Stimulated activated CD4-positive, alpha-beta T cell treated with anti-CD3 and anti-CD28 coated beads, Interleukin-1b, Interleukin-23, amount 100 ng/mL, for 48 hours (primary cell): ENCODE measurements around the gene C16orf95.
"Not testable (repeated sequence)": the region's sequence is repeated elsewhere in the genome, so short reads cannot be mapped to it uniquely, and the experiment has no call there.

Source experiments
- DNase-seq: peaks from one replicate; pipeline ENCODE4 v3.0.0-alpha.2; 2020

Gene C16orf95

GRCh38 chr16:87316923-87317749 lies at the start of gene C16orf95:
Gene C16orf95 (minus strand): TSS chr16:87317392. CDS start chr16:87317242, 150 bp downstream.
- peak; percentile 95 for DNase-seq

DNA sequence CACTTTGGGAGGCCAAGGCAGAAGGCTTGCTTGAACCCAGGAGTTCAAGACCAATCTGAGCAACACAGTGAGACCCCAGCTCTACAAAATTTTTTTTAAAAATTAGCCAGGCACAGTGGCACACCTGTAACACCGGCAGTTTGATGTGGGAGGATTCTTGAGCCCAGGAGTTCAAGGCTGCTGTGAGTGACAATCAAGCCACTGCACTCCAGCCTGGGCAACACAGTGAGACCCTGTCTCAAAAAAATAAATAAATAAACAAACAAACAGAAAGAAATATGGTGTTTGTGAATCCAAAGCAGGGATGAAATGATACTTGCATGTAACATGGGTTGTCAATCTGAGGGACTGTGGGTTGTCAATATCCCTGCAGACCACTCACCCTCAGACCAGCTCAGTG lies 49.7 kb upstream of the C16orf95 start:
- no peak for DNase-seq

GRCh38 chr16:87366288-87366687 lies 49.1 kb upstream of the C16orf95 start:
- DNase-seq = no peak

DNA sequence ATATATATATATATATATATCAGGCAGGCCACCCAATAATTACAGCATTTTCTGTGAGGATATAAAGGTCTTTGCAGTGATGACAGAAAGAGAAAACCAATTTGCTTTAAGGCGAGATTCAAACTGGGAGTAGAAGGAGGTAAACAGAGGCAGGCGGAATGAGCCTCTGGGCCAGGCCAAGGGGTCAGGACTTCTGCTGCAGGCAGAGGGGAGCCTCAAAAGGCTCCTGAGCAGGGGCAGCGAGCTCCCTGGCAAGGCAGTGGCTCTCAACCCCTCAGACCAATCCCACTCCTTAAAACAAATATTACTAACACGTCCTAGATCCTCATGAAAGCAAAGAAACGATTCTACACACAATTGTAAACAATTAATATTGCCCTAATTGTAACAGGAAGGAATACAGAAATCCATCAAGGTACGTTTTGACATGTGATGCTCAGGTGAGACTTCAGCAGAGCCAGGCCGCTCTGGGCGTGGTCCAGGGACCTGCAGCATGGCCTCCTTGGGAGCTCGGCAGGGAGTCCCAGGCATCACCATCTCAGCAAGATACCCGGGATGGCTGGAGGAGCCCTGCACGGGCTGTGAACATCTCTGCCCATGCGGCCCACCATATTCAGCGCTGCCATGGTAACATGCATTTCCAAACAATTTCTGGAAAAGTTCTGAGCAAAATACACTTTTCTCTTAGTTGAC lies 48.0 kb upstream of the C16orf95 start:
- no peak for DNase-seq

GRCh38 chr16:87363771-87364455 lies 46.7 kb upstream of the C16orf95 start:
- DNase-seq = no peak

DNA sequence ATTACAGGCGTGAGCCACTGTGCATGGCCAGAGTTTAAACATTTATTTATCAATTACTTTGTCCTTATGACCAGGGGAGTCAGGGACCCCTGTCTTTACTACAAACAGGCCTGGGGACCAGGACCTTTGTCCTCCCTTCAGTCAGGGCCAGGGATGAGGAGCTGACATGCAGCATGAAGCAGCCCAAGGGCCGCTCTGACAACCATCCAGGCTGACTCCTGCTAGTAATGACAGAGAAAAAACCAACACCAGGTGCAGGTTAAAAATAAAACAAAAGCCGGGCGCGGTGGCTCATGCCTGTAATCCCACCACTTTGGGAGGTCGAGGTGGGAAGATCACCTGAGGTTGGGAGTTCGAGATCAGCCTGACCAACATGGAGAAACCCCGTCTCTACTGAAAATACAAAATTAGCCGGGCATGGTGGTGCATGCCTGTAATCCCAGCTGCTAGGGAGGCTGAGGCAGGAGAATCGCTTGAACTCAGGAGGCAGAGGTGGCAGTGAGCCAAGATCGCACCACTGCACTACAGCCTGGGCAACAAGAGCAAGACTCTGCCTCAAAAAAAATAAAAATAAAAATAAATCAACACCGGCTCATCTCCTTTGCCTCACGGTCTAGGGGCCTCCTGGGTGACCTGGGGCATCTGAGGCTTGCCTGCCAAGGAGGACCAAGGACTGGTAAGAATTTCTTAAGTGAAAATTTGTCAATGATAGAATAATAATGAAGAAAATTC lies 45.8 kb upstream of the C16orf95 start:
- not testable (repeated sequence) for DNase-seq

DNA sequence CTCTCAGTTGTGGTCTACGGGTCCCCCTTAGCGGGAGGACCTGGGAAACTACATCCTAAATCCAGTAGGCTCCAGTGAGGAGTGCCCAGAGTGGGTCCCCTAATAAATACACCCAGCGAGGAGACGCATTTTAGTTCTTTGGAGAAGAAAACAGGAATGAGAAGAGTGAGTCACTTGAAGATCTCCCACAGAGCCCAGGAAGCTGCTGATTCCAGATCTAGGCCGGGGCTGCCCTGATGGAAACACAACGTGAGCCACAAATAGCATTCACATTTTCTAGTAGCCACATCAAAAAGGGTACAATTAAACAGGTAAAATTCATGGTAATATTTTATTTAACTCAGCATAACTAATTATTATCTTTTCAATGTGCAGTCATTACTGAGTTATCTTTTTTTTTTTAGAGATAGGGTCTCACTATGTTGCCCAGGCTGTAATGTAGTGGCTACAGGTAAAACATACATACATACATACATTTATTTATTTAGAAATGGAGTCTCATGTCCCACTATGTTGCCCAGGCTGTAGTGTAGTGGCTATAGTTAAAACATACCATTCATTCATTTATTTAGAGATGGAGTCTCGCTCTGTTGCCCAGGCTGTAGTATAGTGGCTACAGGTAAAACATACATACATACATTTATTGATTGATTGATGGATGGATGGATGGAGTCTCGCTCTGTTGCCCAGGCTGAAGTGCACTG lies 44.9 kb upstream of the C16orf95 start:
- no peak for DNase-seq

GRCh38 chr16:87360862-87361610 lies 43.8 kb upstream of the C16orf95 start:
- DNase-seq = no peak

GRCh38 chr16:87359121-87359520 lies 41.9 kb upstream of the C16orf95 start:
- DNase-seq = no peak

DNA sequence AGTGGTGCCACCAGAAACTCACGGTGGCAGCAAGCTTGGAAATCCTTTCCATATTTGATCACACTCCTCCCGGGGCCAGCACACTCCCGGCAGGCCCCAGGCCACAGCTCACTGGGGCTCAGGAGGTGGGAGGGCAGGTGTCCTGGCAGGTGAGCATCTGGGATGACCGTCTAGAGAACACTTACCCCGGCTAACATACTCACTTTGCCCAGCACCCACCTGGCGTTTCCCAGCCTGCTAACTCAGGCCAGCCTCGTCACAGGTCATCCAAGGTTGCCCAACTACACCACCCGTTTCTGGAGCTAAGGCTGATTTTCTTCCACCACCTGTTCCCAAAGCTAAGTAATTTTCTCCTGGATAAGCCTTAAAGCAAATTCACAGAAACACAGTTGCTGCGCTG lies 41.5 kb upstream of the C16orf95 start:
- DNase-seq = no peak

GRCh38 chr16:87358250-87358649 lies 41.1 kb upstream of the C16orf95 start:
- DNase-seq = no peak

GRCh38 chr16:87356491-87356853 lies 39.3 kb upstream of the C16orf95 start:
- DNase-seq = no peak

- no peak for DNase-seq
Observed at GRCh38 chr16:87353613-87354012, 36.4 kb upstream of the C16orf95 start.

- no peak for DNase-seq
Observed at GRCh38 chr16:87352818-87353217, 35.6 kb upstream of the C16orf95 start.

DNA sequence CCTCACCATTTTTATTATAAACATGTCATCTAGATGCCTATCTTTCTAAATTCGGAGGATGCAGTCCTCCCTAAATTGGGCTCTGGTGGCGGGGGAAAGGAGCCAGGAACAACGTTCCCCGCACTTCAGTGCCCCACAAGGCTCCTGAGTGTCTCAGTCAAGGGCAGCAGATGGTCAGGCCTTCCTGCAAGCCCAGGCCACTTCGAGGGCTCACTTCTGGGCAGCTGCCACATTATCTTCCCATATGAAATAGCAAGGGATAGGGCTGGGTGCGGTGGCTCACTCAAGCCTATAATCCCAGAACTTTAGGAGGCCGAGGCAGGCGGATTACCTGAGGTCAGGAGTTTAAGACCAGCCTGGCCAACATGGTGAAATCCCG lies 34.1 kb upstream of the C16orf95 start:
- no peak for DNase-seq

DNA sequence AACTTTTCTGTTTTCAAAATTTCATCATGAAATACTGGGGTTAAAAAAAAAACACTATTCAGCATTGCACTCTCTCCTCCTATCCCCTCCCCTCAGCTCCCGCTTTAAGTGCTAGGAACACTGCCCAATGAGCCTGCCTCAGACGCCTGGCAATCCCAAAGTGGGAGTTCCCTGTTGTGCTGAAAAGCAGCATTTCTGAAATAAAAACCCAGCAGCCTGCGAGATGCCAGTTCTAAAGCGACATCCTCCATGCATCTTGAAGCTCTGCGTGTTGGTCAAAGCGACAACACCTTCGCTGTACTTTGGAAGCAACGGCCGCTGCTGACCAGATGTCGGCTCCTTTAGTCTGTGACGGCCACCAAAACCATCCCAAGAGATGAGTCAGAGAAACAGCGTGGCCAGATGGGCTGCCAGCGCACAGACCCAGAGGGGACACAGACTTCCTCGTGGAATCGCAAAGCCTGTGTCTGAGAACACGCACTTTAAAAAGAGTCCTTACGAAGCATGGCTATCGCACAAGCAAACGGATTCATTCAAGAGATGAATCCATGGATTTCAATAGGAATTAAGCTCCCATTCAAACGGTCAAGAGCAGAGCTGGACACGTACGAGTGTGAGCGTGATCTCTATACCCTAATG lies 33.6 kb upstream of the C16orf95 start:
- DNase-seq = no peak

DNA sequence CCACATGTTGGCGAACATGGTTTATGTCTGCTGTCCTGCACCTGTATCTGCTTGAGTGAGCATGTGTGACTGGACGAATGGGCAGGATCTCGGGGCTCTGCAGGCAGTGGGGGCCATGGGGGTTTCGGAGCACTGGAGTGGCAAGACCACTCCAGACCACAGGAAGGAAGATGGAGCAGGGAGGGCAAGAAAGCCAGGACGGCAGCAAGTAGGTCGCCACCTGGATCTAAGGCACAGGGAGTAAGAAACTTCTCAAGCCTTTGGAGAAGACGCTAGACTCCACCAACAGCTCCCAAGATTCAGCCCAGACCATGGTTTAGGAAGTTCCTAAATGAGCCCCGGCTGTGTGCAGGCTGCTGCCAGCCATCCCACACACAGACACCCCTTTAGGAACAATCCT lies 32.8 kb upstream of the C16orf95 start:
- no peak for DNase-seq

DNA sequence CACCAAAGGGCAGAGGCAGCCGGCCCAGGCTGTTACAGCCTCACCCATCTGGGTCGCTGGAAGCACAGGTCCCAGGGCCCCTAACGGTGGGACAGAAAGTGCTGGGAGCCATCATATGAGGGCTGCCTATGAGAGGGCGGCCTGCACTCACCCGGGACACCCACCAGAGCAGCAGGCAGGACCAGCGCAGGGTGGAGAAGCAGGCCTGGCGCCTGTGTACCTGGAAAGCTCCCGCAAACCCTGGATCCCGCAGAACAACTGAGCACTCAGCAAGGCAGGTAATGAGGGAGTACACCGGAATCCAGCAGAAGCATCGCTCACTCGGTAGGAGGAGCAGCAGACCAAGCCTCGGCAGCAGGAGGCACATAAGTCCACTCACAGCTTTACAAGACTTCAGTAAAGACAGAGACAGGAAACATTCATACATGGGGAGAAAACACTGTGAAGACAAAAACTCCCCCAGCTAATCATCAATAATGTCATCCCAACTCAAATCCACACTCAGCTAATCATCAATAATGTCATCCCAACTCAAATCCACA lies 31.5 kb upstream of the C16orf95 start:
- no peak for DNase-seq

DNA sequence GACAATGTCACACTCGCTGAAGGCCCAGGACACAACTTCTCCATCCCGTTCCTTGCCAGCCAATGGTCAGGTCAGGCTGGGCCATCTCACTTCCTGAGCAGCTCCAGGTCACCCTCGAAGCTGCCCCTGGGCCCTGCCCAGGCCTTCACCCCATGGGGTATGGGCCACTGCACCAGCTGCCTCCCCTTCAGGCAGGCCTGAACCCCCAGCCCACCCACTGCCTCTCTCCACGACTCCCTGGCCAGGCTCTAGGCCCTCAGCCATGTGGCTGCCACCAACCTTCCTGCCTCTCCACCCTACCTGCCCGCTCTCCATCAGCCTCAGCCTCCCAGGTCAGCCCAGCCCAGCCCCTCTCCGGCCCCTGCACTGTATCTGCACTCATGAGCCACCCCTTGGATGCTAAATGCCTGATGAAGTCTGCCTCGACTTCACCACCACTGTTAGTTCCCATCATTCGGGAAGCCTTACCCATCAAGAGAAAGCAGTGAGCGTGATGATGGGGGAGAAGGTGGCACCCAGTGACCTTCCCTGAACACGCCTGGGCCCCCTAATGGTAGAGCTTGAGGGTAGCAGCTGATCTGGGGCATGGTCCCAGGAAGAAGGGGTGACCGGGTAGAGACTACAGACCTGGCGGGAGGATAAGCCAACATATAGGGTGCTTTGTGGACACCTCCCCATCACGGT lies 30.9 kb upstream of the C16orf95 start:
- no peak for DNase-seq

DNA sequence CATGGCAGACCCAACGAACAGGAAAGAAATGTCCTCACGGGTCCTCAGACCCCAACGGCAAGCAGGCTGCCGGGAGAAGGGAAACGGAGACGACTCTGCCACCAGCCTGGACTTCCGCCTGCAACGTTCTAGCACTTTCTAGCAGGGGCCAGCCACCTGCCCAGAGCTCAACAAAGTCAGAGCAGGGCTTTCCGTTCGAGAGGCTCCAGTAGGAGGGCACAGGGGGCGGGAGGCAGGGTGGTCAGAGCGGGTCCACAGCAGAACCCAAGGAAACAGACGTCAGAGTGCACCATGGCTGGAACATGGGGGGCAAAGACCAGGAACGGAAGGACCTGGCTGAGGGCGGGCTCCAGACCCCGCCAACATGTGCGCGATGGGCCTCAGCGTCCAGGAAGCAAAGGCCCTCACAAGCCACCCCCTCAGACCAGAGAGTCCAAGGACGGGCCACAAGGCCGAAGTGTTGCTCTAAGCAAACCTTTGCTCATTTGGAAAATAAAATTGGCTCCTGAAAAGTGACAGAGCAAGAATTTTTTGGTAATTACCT lies 29.4 kb upstream of the C16orf95 start:
- DNase-seq = no peak
